K562 (cell line): Measurements from ENCODE around the gene ATF4. TPM values are rescaled to one million over a fixed set of nuclear protein-coding genes. Genes with fewer than 3 reads are reported as not detected.

Experiments
- KDM4B ChIP-seq, 2 experiments: fragments of 450-650 bp in 1 of 2; sonication (generic) in 1 of 2; IDR thresholded peaks; 2 replicates each; pipeline ENCODE4 v1.6.1; 2016 to 2017; ENCODE audit warnings: borderline replicate concordance in 2 of 2, antibody characterized with exemption in 1 of 2, low read depth in 1 of 2, mild to moderate bottlenecking in 1 of 2
- MTF1 ChIP-seq: fragments of 250-450 bp; sonication (Bioruptor Pico); IDR thresholded peaks from 2 replicates; pipeline ENCODE4 v1.9.0; 2021; ENCODE audit warnings: moderate library complexity, mild to moderate bottlenecking, inconsistent platforms, borderline replicate concordance
- PHF20 ChIP-seq: fragments of 450-650 bp; IDR thresholded peaks from 2 replicates; pipeline ENCODE4 v1.6.1; 2018; ENCODE audit not compliant: partially characterized antibody
- POLR2G ChIP-seq: fragments of 200-400 bp; formaldehyde crosslinking; IDR thresholded peaks from 2 replicates; pipeline ENCODE4 v1.6.1; 2017; ENCODE audit warnings: low read depth, mild to moderate bottlenecking, antibody characterized with exemption, low read length, moderate library complexity
- SMARCE1 ChIP-seq: fragments of 450-650 bp; IDR thresholded peaks from 2 replicates; pipeline ENCODE4 v1.7.1; 2016; ENCODE audit warnings: mild to moderate bottlenecking
- SNIP1 ChIP-seq: fragments of 450-650 bp; IDR thresholded peaks from 2 replicates; pipeline ENCODE4 v1.7.1; 2017; ENCODE audit warnings: low read depth, mild to moderate bottlenecking
- TCFL5 ChIP-seq: fragments of 250-450 bp; sonication (Bioruptor Pico); conservative IDR thresholded peaks from 2 replicates; pipeline ENCODE4 v1.6.1; 2021; ENCODE audit warnings: mild to moderate bottlenecking, moderate library complexity, matching md5 sums
- ZNF324 ChIP-seq: fragments of 250-450 bp; sonication (Bioruptor Pico); IDR thresholded peaks from 2 replicates; pipeline ENCODE4 v1.4.0; 2020; ENCODE audit warnings: mild to moderate bottlenecking
- ZNF431 ChIP-seq: sonication (generic); formaldehyde crosslinking; IDR thresholded peaks from 2 replicates; pipeline ENCODE4 v1.8.0; 2022; ENCODE audit warnings: mild to moderate bottlenecking, missing genetic modification reagents
- polyA plus RNA-seq, 8 experiments: library from polyadenylated mRNA; depleted of rRNA in 4 of 8; stranded (reverse) in 5 of 8; unstranded in 3 of 8; fragments of >200 nt; fragmentation: Nextera tagmentation in 2 of 8; fragmentation: Illumina TruSeq in 1 of 8; extraction: Ambion mirVana in 2 of 8; extraction: Trizol in 1 of 8; gene quantifications; 2 replicates each; pipeline versions ENCODE4 v1.2.1 to v1.2.3, GENCODE V29; 2011 to 2014; ENCODE audit warnings: inconsistent platforms in 1 of 8, missing spikeins in 1 of 8
- total RNA-seq, 7 experiments: library from RNA; depleted of rRNA in 6 of 7; stranded (reverse); fragments of >200 nt in 6 of 7; fragmentation: Illumina TruSeq in 2 of 7; extraction: Trizol in 2 of 7; gene quantifications; 2 replicates each; pipeline versions ENCODE4 v1.2.1 to v1.2.3, GENCODE V29; 2011 to 2021; ENCODE audit warnings: low replicate concordance in 1 of 7
- TF ChIP-seq, protein P1 (sequence below): fragments of 450-650 bp; IDR thresholded peaks from 2 replicates; pipeline ENCODE4 v1.6.1; 2016

Gene ATF4
- total and polyA plus RNA-seq, 9 of the 15 experiments (the other 6 are each of a cell fraction or from before 2014, with no cell fraction given): 93.1 to 723 (median 355) TPM

- TF ChIP-seq POLR2G: no peak
- TF ChIP-seq TCFL5 (CRISPR knock-in tag): no peak
- TF ChIP-seq ZNF324 (CRISPR knock-in tag): no peak
- TF ChIP-seq KDM4B (IDR thresholded peaks at IDR 0.05; ENCODE audit: borderline replicate concordance in 2 of 2, low read depth in 1 of 2): no peak
- TF ChIP-seq SNIP1: no peak
- TF ChIP-seq SMARCE1: no peak
- TF ChIP-seq MTF1: no peak
- TF ChIP-seq, protein P1, sequence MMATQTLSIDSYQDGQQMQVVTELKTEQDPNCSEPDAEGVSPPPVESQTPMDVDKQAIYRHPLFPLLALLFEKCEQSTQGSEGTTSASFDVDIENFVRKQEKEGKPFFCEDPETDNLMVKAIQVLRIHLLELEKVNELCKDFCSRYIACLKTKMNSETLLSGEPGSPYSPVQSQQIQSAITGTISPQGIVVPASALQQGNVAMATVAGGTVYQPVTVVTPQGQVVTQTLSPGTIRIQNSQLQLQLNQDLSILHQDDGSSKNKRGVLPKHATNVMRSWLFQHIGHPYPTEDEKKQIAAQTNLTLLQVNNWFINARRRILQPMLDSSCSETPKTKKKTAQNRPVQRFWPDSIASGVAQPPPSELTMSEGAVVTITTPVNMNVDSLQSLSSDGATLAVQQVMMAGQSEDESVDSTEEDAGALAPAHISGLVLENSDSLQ: no peak; the same call in 1 of the 2 replicates
- no peak for TF ChIP-seq PHF20
- no peak for TF ChIP-seq ZNF431 (CRISPR knock-in tag)
Observed at GRCh38 chr22:39490135-39490798, 30.1 kb upstream of the ATF4 start (continued).
